ENCODE results near the gene RIIAD1.

The RIIAD1 gene

DNA sequence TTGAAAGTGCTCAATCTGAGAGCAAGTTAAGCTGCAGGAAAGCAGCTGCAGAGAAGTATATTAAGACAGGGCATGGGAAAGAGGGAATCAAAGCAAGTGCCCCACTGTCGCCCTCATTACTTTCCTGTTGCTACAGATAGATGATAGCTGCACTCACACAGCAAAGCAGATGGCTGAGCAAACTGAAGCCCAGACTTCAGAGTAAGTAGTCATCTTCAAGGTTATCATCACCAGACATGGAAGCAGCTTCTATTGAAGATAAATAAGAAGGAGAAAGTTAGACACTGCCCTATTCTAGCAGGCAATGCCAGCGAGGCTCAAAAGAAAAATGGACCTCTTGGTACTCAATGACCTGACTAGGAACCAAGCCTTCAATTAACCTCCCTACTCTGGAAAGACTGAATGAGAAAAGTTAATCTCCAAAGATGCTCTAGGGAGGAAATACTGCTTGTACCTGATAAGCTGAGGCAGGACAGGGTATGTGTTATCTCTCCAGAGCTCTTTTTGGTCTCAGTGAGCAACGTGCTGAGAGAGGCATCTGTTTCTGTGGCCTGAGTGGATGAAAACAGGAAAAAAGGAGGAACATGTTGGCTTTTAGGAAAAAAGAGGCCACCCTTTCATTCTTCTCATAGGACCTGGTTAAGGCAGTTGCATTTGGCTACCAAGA lies 53.1 kb downstream of the RIIAD1 start:
- H3K4me3 ChIP-seq (ENCODE audit: low read length): no peak overlapping the region
- DNase-seq (ENCODE audit: low read depth, low spot score): no peak

DNA sequence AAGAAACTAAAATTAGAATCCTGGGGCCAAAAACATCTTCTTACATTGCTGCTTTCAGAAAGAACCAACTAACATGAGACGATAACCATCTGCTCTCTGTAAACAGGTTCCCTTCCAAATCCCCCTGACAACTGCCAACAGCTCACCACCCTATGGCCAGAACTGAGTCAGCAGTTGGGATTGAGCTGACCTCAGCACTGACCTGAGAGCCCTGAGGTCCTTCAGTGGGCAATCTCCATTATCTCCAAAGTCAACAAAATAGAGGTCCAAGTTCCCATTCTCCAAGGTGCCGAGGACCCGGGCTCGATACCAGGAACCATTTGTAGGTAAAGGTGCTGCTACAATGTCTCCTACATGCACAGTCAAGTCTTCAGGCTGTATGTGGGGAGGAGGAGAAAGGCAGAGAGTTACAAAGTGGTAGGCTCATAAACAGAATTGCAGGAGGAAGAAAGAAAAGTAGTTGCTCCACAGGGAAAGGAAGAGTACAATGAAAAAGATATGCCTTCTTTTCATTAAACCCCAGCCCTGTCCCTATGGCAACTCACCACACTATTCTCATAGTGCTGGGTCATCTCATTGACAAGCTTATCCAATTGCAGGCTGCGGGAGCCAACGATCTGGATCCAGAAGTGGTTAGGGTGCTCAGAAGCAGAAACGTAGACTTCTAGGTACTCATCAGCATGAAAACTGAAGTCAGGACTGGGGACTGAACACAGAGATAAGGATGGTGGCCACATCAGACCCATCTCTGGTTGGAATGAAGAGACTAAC lies 54.8 kb downstream of the RIIAD1 start:
- no peak for DNase-seq (ENCODE audit: low read depth, low spot score)
- no peak overlapping the region for H3K4me3 ChIP-seq (ENCODE audit: low read length)

DNA sequence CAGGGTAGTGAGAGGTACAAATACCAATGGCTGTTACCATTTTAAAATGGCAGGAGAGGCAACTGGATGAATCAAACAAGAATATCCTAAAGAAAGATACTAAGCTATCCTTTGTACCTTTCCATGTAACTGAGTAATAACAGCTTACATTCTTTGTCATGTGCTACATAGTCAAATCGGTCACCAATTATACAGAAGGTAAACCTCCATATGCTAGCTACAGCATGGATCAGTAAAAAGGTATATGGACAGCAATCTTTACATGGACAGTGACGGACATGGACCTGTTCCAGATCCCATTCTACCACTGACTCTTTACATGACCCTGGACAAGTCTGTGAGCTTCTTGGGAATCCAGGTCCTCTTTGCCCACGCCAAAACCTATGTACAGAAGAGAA lies 55.3 kb downstream of the RIIAD1 start:
- DNase-seq (ENCODE audit: low read depth, low spot score): no peak
- H3K4me3 ChIP-seq (ENCODE audit: low read length): no peak overlapping the region

DNA sequence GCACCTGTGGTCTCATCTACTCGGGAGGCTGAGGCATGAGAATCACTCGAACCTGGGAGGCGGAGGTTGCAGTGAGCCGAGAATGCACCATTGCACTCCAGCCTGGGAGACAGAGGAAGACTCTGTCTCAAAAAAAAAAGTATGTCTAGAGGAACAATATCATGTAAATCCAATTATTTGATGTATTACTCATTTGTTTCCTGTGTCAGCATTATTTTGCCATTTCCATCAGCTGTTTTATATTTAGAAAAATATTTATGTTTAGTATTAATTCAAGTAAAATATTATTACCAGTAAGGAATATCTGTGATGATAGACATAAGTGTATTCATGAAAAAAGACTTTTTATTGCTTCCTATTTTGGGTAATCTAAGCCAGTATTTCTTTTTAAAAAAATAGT lies 56.0 kb downstream of the RIIAD1 start:
- no peak overlapping the region for H3K4me3 ChIP-seq (ENCODE audit: low read length)
- no peak for DNase-seq (ENCODE audit: low read depth, low spot score)

All from Jurkat, Clone E6-1 (cell line).